Neuron (in vitro differentiated cells): ENCODE results near the gene ZNF827.

ENCODE experiments used
- H2AFZ ChIP-seq: one replicate; pipeline ENCODE4 v1.6.1; 2013; ENCODE audit warnings: low read depth, mild to moderate bottlenecking, inconsistent platforms, low read length, moderate library complexity
- H3K27me3 ChIP-seq: one replicate; pipeline ENCODE4 v1.6.1; 2013; ENCODE audit warnings: low read length; ENCODE audit not compliant: insufficient read depth
- H3K36me3 ChIP-seq: one replicate; pipeline ENCODE4 v1.6.1; 2013; ENCODE audit warnings: low read length; ENCODE audit not compliant: insufficient read depth
- H3K4me1 ChIP-seq: one replicate; pipeline ENCODE4 v1.6.1; 2013; ENCODE audit warnings: low read length; ENCODE audit not compliant: insufficient read depth
- H3K4me3 ChIP-seq: 2 replicates; pipeline ENCODE4 v1.5.1; 2013; ENCODE audit warnings: mild to moderate bottlenecking, low read length, moderate library complexity
- H3K9me3 ChIP-seq: one replicate; pipeline ENCODE4 v1.6.1; 2013; ENCODE audit warnings: low read length

The ZNF827 gene

DNA sequence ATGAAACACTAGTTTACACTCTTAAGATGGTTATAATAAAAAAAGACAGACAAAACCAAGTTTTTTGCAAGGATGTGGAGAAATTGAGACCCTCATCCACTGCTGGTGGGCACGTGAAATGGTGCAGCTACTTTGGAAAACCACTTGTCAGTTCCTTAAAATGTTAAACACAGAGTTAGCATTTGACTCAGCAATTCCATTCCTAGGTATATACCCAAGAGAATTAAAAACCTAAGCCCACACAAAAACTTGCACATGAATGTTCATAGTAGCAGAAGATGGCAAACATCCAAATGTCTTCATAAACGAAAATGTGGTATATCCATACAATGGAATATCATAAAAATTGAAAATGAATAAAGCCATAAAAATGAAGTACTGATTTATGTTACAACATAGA lies 75.4 kb downstream of the ZNF827 start:
- Histone ChIP-seq H3K4me3 (no peak overlapping the region), H3K27me3 (no peaks in the 10 kb centered on the region), H3K4me1 (peaks cover 17% of the 10 kb centered on the region), H2AFZ (no peak overlapping the region), H3K9me3 (no peaks in the 10 kb centered on the region), H3K36me3 (peaks cover 51% of the 10 kb centered on the region)

DNA sequence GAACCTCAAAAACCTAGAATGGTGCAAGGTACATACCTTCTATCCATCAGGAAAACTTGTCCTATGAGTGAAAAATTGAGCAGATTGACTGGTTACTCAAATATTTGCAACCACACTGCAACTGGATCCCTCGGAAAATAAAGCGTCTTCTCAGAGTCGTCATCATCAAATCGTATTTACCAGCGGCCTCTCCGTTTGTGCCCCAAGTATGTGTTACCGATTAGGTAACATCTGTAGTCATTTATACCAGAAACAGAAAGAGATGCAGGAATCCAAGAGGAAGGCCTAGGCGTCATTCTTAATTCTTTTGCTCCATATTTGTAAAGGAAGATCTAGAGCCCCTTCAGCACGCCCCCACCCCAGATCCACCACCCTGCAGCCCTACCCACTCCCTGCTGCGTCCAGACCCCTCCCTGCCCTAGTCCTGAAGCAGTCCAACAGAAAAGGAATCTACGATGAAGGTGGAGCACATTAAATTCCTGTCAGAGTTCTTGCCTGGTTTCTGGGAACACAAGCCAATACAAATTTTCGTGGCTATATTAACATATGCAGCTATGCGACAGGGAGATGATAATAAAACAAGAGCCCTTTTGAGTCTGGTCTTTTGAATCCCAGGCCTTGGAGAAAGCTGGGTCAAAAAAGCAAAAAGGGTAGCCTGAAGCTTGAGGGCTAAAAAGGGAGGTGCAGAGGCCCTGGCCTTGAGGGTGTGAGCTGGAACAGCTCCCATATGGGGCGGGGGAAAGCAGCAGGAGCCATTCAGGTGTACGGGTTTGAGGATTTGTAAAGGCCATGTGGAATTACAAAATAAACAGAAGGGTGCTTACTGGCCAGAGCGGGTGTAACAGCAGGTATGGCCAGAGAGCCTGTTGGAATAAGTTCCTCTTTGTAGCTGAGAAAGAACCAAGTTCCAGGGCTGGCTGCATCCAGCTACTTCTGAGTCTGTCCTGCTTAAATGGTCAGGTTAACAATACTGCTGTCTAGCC lies 77.0 kb downstream of the ZNF827 start:
- peaks cover 17% of the 10 kb centered on the region for H3K4me1 ChIP-seq
- no peaks in the 10 kb centered on the region for H3K9me3 ChIP-seq
- H3K27me3 ChIP-seq = no peaks in the 10 kb centered on the region
- peaks cover 41% of the 10 kb centered on the region for H3K36me3 ChIP-seq
- H2AFZ ChIP-seq = no peak overlapping the region
- no peak overlapping the region for H3K4me3 ChIP-seq

DNA sequence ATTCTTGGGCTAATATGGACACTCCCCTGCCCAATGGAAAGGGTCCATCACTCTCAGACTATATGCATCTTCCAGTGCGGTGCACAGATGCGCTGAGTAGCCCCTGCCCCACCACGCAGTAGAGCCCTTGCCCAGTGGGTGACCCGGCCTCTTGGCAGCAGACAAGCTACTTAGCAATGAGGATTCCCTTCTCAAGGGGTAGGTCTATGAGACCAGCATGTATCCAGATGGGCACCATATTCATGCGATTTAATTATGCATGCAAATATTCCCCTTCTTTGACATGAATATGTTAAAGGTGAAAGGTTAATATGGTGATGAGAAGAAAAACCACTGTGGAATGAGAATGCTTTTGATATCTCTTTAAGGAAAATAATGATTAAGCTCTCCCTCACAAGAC lies 77.7 kb downstream of the ZNF827 start:
- Histone ChIP-seq H3K9me3 (no peaks in the 10 kb centered on the region), H2AFZ (no peak overlapping the region), H3K4me1 (peaks cover 17% of the 10 kb centered on the region), H3K27me3 (no peaks in the 10 kb centered on the region), H3K36me3 (peaks cover 36% of the 10 kb centered on the region), H3K4me3 (no peak overlapping the region)

GRCh38 chr4:145860446-145860845 lies 78.2 kb downstream of the ZNF827 start:
- Histone ChIP-seq H3K4me1 (peaks cover 17% of the 10 kb centered on the region), H2AFZ (no peak overlapping the region), H3K4me3 (no peak overlapping the region), H3K27me3 (no peaks in the 10 kb centered on the region), H3K9me3 (no peaks in the 10 kb centered on the region), H3K36me3 (peaks cover 35% of the 10 kb centered on the region)

- Histone ChIP-seq H3K36me3 (peaks cover 36% of the 10 kb centered on the region), H3K27me3 (no peaks in the 10 kb centered on the region), H3K4me3 (no peak overlapping the region), H3K4me1 (peaks cover 17% of the 10 kb centered on the region), H2AFZ (no peak overlapping the region), H3K9me3 (no peaks in the 10 kb centered on the region)
These were observed 78.7 kb downstream of the ZNF827 start for GRCh38 chr4:145859926-145860325.

DNA sequence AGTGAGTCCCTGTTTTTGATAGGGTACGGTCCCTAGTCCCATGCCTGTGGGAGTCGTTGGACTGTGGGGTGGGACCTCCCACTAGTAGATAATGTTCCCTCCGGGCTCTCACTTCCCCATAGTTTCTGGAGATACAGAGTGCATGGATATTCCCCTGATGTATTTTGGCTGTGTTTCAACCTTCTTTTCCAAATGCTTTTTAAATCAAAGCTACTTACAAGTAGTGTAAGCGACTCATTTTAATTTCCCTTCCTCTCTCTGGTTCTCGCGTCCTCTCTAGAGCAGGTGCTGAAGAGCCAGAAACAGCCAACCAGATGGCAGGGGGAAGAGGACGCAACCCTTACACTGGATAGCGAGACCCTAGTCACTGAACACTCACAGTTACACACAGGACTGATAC lies 79.2 kb downstream of the ZNF827 start:
- no peak overlapping the region for H3K4me3 ChIP-seq
- H3K27me3 ChIP-seq = no peaks in the 10 kb centered on the region
- H3K36me3 ChIP-seq = peaks cover 40% of the 10 kb centered on the region
- no peak overlapping the region for H2AFZ ChIP-seq
- no peaks in the 10 kb centered on the region for H3K9me3 ChIP-seq
- peaks cover 17% of the 10 kb centered on the region for H3K4me1 ChIP-seq

- no peak overlapping the region for H2AFZ ChIP-seq
- H3K4me1 ChIP-seq = peaks cover 38% of the 10 kb centered on the region
- no peaks in the 10 kb centered on the region for H3K9me3 ChIP-seq
- H3K27me3 ChIP-seq = no peaks in the 10 kb centered on the region
- H3K36me3 ChIP-seq = peaks cover 20% of the 10 kb centered on the region
- no peak overlapping the region for H3K4me3 ChIP-seq
These were observed 86.3 kb downstream of the ZNF827 start for GRCh38 chr4:145852256-145852839.

DNA sequence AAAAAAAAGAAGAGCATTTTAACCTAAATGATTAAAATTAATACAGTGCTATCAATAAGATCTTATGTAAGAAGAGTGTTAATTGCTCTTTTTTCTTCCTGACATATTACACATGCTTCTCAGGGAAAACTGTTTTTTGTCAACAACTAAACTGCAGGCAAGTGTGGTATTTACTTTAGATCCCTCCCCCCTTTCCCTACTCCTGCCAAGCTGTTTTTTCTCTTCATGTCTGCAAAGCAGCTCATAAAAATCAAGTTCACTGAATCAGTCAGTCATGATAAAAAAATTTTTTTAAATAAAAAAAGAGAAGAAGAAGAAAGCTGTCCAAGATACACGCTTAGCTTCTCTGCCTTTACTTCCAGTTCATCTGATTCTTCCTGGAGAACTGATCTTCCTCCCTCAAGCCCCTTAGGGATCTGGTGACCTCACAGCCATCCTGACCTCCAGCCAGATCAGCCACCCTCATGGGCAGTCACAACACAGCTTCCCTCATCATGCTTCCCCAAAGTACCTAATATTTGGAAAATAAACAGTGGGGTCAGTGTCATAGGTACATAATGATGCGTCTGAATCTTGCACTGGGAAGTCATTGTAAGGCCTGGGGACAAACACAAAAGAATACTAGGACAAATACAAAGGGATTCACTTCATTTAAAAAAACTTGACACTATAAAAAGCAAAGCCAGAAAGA lies 87.0 kb downstream of the ZNF827 start:
- no peaks in the 10 kb centered on the region for H3K9me3 ChIP-seq
- no peaks in the 10 kb centered on the region for H3K27me3 ChIP-seq
- no peak overlapping the region for H3K4me3 ChIP-seq
- peaks cover 43% of the 10 kb centered on the region for H3K4me1 ChIP-seq
- peaks cover 20% of the 10 kb centered on the region for H3K36me3 ChIP-seq
- no peak overlapping the region for H2AFZ ChIP-seq

DNA sequence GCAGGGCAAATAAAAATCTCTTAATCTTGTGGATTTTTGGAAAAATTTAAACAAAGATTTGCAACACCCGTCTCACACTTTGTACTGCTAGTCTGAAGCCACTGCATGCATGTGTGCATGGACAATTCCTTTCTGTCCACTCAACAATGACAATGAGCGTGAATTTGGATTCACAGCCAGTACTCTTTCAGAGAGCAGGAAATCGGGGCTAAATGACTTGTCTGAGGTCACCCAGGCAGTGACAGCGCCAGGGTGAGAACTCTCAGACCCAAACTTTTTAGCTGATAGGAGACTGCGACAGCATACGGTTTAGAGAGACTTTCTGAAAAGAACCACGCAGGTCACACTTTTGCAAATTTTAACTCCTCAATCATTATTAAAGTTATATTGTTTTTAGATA lies 90.9 kb downstream of the ZNF827 start:
- Histone ChIP-seq H3K9me3 (no peaks in the 10 kb centered on the region), H3K27me3 (no peaks in the 10 kb centered on the region), H3K4me1 (peaks cover 36% of the 10 kb centered on the region), H3K36me3 (peaks cover 38% of the 10 kb centered on the region), H2AFZ (no peak overlapping the region), H3K4me3 (no peak overlapping the region)

GRCh38 chr4:145845118-145845517 lies 93.5 kb downstream of the ZNF827 start:
- peaks cover 24% of the 10 kb centered on the region for H3K4me1 ChIP-seq
- H3K4me3 ChIP-seq = no peak overlapping the region
- H3K27me3 ChIP-seq = no peaks in the 10 kb centered on the region
- H2AFZ ChIP-seq = no peak overlapping the region
- H3K9me3 ChIP-seq = peaks cover 2% of the 10 kb centered on the region
- H3K36me3 ChIP-seq = peaks cover 52% of the 10 kb centered on the region

- no peak overlapping the region for H3K4me3 ChIP-seq
- H3K27me3 ChIP-seq = no peaks in the 10 kb centered on the region
- H3K9me3 ChIP-seq = peaks cover 2% of the 10 kb centered on the region
- H3K4me1 ChIP-seq = peaks cover 18% of the 10 kb centered on the region
- H3K36me3 ChIP-seq = peaks cover 66% of the 10 kb centered on the region
- H2AFZ ChIP-seq = no peak overlapping the region
These were observed 95.0 kb downstream of the ZNF827 start for GRCh38 chr4:145843639-145844038.

GRCh38 chr4:145843148-145843547 lies 95.5 kb downstream of the ZNF827 start:
- Histone ChIP-seq H3K36me3 (peaks cover 69% of the 10 kb centered on the region), H3K27me3 (no peaks in the 10 kb centered on the region), H2AFZ (no peak overlapping the region), H3K9me3 (peaks cover 2% of the 10 kb centered on the region), H3K4me1 (peaks cover 14% of the 10 kb centered on the region), H3K4me3 (no peak overlapping the region)
